Mesothelial cell of epicardium (in vitro differentiated cells): ENCODE data around the gene RGCC. TPM values are rescaled to one million over a fixed set of nuclear protein-coding genes. Genes with fewer than 3 reads are reported as not detected.

Experiments used
- DNase-seq, 2 experiments: peaks; one replicate each; pipeline ENCODE4 v3.0.0; 2021; ENCODE audit warnings: low spot score in 2 of 2; ENCODE audit not compliant: unreplicated experiment in 2 of 2
- H3K27ac Mint-ChIP-seq: 2 replicates; pipeline ENCODE4 v1.8.0; 2021; ENCODE audit warnings: mixed read lengths
- H3K27me3 Mint-ChIP-seq: 2 replicates; pipeline ENCODE4 v1.8.0; 2021; ENCODE audit warnings: low read depth, mixed read lengths
- H3K36me3 Mint-ChIP-seq: 2 replicates; pipeline ENCODE4 v1.8.0; 2021; ENCODE audit warnings: mixed read lengths
- H3K4me1 Mint-ChIP-seq: 2 replicates; pipeline ENCODE4 v1.8.0; 2021; ENCODE audit warnings: mixed read lengths
- H3K4me3 Mint-ChIP-seq: 2 replicates; pipeline ENCODE4 v1.8.0; 2021; ENCODE audit warnings: mild to moderate bottlenecking, moderate library complexity, mixed read lengths
- H3K9me3 Mint-ChIP-seq: 2 replicates; pipeline ENCODE4 v1.8.0; 2021; ENCODE audit warnings: mixed read lengths
- CTCF ChIP-seq: fragments of 200-600 bp; sonication (generic); IDR thresholded peaks from one replicate; pipeline ENCODE4 v1.5.0; 2021; ENCODE audit warnings: antibody characterized with exemption; ENCODE audit not compliant: unreplicated experiment
- total RNA-seq: library from RNA; stranded (reverse); gene quantifications from 3 replicates; pipeline ENCODE4 v1.2.1, GENCODE V29; 2021

The RGCC gene
- total RNA-seq, 1 donor from 2014 or later, result 0.85 TPM

GRCh38 chr13:41470196-41470595 lies 12.8 kb downstream of the RGCC start:
- peaks cover 11% of the 10 kb centered on the region for H3K4me1 Mint-ChIP-seq
- H3K4me3 Mint-ChIP-seq, result no peak overlapping the region
- peaks cover under 1% of the 10 kb centered on the region for H3K27me3 Mint-ChIP-seq
- TF ChIP-seq CTCF, result no peak
- H3K36me3 Mint-ChIP-seq, result no peaks in the 10 kb centered on the region
- H3K27ac Mint-ChIP-seq, result no peak overlapping the region
- H3K9me3 Mint-ChIP-seq, result peaks cover 20% of the 10 kb centered on the region
- DNase-seq, result no peak

GRCh38 chr13:41471785-41472184 lies 14.4 kb downstream of the RGCC start:
- no peak overlapping the region for H3K27ac Mint-ChIP-seq
- no peaks in the 10 kb centered on the region for H3K36me3 Mint-ChIP-seq
- H3K9me3 Mint-ChIP-seq, result peaks cover 29% of the 10 kb centered on the region
- no peak for TF ChIP-seq CTCF
- peaks cover 9% of the 10 kb centered on the region for H3K27me3 Mint-ChIP-seq
- no peak overlapping the region for H3K4me3 Mint-ChIP-seq
- H3K4me1 Mint-ChIP-seq, result peaks cover 11% of the 10 kb centered on the region
- no peak for DNase-seq

GRCh38 chr13:41487222-41487621 lies 29.9 kb downstream of the RGCC start:
- peaks cover 2% of the 10 kb centered on the region for H3K36me3 Mint-ChIP-seq
- H3K27ac Mint-ChIP-seq, result no peak overlapping the region
- no peak for DNase-seq
- H3K4me3 Mint-ChIP-seq, result no peak overlapping the region
- H3K27me3 Mint-ChIP-seq, result peaks cover 1% of the 10 kb centered on the region
- no peaks in the 10 kb centered on the region for H3K4me1 Mint-ChIP-seq
- TF ChIP-seq CTCF, result no peak
- peaks cover 39% of the 10 kb centered on the region for H3K9me3 Mint-ChIP-seq

GRCh38 chr13:41488124-41488523 lies 30.8 kb downstream of the RGCC start:
- Mint-ChIP-seq H3K4me1 (no peaks in the 10 kb centered on the region), H3K9me3 (peaks cover 32% of the 10 kb centered on the region), H3K27ac (no peak overlapping the region), H3K4me3 (no peak overlapping the region), H3K27me3 (peaks cover 1% of the 10 kb centered on the region), H3K36me3 (peaks cover 2% of the 10 kb centered on the region)
- TF ChIP-seq CTCF, result no peak
- no peak for DNase-seq

- TF ChIP-seq CTCF, result no peak
- H3K9me3 Mint-ChIP-seq, result peaks cover 15% of the 10 kb centered on the region
- no peak overlapping the region for H3K4me3 Mint-ChIP-seq
- H3K4me1 Mint-ChIP-seq, result no peaks in the 10 kb centered on the region
- peaks cover 2% of the 10 kb centered on the region for H3K36me3 Mint-ChIP-seq
- DNase-seq, result no peak
- no peaks in the 10 kb centered on the region for H3K27me3 Mint-ChIP-seq
- H3K27ac Mint-ChIP-seq, result no peak overlapping the region
These were observed 33.1 kb downstream of the RGCC start for GRCh38 chr13:41490371-41491015.

- H3K36me3 Mint-ChIP-seq, result no peaks in the 10 kb centered on the region
- TF ChIP-seq CTCF, result no peak
- no peak overlapping the region for H3K27ac Mint-ChIP-seq
- peaks cover 5% of the 10 kb centered on the region for H3K9me3 Mint-ChIP-seq
- H3K27me3 Mint-ChIP-seq, result no peaks in the 10 kb centered on the region
- no peaks in the 10 kb centered on the region for H3K4me1 Mint-ChIP-seq
- DNase-seq, result no peak
- H3K4me3 Mint-ChIP-seq, result no peak overlapping the region
These were observed 34.1 kb downstream of the RGCC start for GRCh38 chr13:41491436-41491835.
